H9 (cell line): ENCODE results near the gene TECTB. TPM values are rescaled to one million over a fixed set of nuclear protein-coding genes. Genes with fewer than 3 reads are reported as not detected.

ENCODE experiments used
- DNase-seq: peaks from one replicate; pipeline ENCODE4 v3.0.0-alpha.2; 2017
- H2AFZ ChIP-seq: one replicate; pipeline ENCODE4 v1.6.1; 2013; ENCODE audit warnings: mild to moderate bottlenecking, low read length, control low read depth, moderate library complexity
- H2AK5ac ChIP-seq: 2 replicates; pipeline ENCODE4 v1.6.1; 2013; ENCODE audit warnings: low read length, control low read depth, mixed read lengths; ENCODE audit not compliant: insufficient read length
- H2BK120ac ChIP-seq: one replicate; pipeline ENCODE4 v1.6.1; 2013; ENCODE audit warnings: low read depth, mild to moderate bottlenecking, low read length, control low read depth, inconsistent platforms; ENCODE audit not compliant: poor library complexity, severe bottlenecking
- H2BK12ac ChIP-seq: 2 replicates; pipeline ENCODE4 v1.6.1; 2013; ENCODE audit warnings: low read length, control low read depth, mixed read lengths, low read depth; ENCODE audit not compliant: insufficient read length
- H2BK15ac ChIP-seq: 2 replicates; pipeline ENCODE4 v1.6.1; 2013; ENCODE audit warnings: low read depth, low read length, control low read depth
- H2BK20ac ChIP-seq: one replicate; pipeline ENCODE4 v1.6.1; 2013; ENCODE audit warnings: low read depth, mild to moderate bottlenecking, low read length, control low read depth, inconsistent platforms; ENCODE audit not compliant: poor library complexity, severe bottlenecking
- H2BK5ac ChIP-seq: 2 replicates; pipeline ENCODE4 v1.6.1; 2013; ENCODE audit warnings: low read length, control low read depth, mixed read lengths; ENCODE audit not compliant: insufficient read length
- H3K14ac ChIP-seq: 2 replicates; pipeline ENCODE4 v1.6.1; 2013; ENCODE audit warnings: low read length, control low read depth; ENCODE audit not compliant: insufficient read depth
- H3K18ac ChIP-seq: 2 replicates; pipeline ENCODE4 v1.6.1; 2013; ENCODE audit warnings: low read depth, mild to moderate bottlenecking, mixed read lengths, low read length, control low read depth; ENCODE audit not compliant: insufficient read length
- H3K23ac ChIP-seq: 2 replicates; pipeline ENCODE4 v1.6.1; 2013; ENCODE audit warnings: low read length, control low read depth, mixed read lengths, low read depth; ENCODE audit not compliant: insufficient read length
- H3K23me2 ChIP-seq: 2 replicates; pipeline ENCODE4 v1.6.1; 2013; ENCODE audit warnings: low read depth, mild to moderate bottlenecking, mixed read lengths, low read length, control low read depth; ENCODE audit not compliant: insufficient read length, poor library complexity, severe bottlenecking
- H3K27ac ChIP-seq: 2 replicates; pipeline ENCODE4 v1.5.1; 2013; ENCODE audit warnings: low read length, control low read depth, mixed read lengths, low read depth; ENCODE audit not compliant: insufficient read length
- H3K27me3 ChIP-seq: 2 replicates; pipeline ENCODE4 v1.6.1; 2013; ENCODE audit warnings: low read length, control low read depth, inconsistent platforms; ENCODE audit not compliant: insufficient read depth
- H3K4ac ChIP-seq: 2 replicates; pipeline ENCODE4 v1.6.1; 2013; ENCODE audit warnings: low read depth, mild to moderate bottlenecking, control low read depth, inconsistent platforms, low read length, moderate library complexity
- H3K4me1 ChIP-seq: 2 replicates; pipeline ENCODE4 v1.6.1; 2013; ENCODE audit warnings: low read length, control low read depth, inconsistent platforms; ENCODE audit not compliant: insufficient read depth
- H3K4me2 ChIP-seq: 2 replicates; pipeline ENCODE4 v1.6.1; 2013; ENCODE audit warnings: low read length, control low read depth, mixed read lengths; ENCODE audit not compliant: insufficient read length, insufficient read depth
- H3K56ac ChIP-seq: 2 replicates; pipeline ENCODE4 v1.6.1; 2013; ENCODE audit warnings: low read depth, mild to moderate bottlenecking, mixed read lengths, low read length, control low read depth; ENCODE audit not compliant: insufficient read length
- H3K79me1 ChIP-seq: 2 replicates; pipeline ENCODE4 v1.6.1; 2013; ENCODE audit warnings: low read depth, mild to moderate bottlenecking, moderate library complexity, low read length, control low read depth, inconsistent platforms; ENCODE audit not compliant: insufficient read depth, poor library complexity, severe bottlenecking
- H3K79me2 ChIP-seq: 2 replicates; pipeline ENCODE4 v1.6.1; 2013; ENCODE audit warnings: low read length, control low read depth, inconsistent platforms; ENCODE audit not compliant: insufficient read depth
- H3K9ac ChIP-seq: 2 replicates; pipeline ENCODE4 v1.6.1; 2013; ENCODE audit warnings: low read length, control low read depth, mixed read lengths; ENCODE audit not compliant: insufficient read length; ENCODE audit errors: extremely low read depth
- H3K9me3 ChIP-seq: one replicate; pipeline ENCODE4 v1.6.1; 2013; ENCODE audit warnings: low read depth, low read length, inconsistent platforms; ENCODE audit not compliant: control insufficient read depth
- H3T11ph ChIP-seq: one replicate; pipeline ENCODE4 v1.6.1; 2013; ENCODE audit warnings: mild to moderate bottlenecking, low read length, control low read depth, inconsistent platforms
- H4K20me1 ChIP-seq: one replicate; pipeline ENCODE4 v1.6.1; 2013; ENCODE audit not compliant: control insufficient read depth, insufficient read length, insufficient read depth
- H4K5ac ChIP-seq: 2 replicates; pipeline ENCODE4 v1.6.1; 2013; ENCODE audit warnings: low read depth, mild to moderate bottlenecking, mixed read lengths, low read length, control low read depth; ENCODE audit not compliant: insufficient read length
- H4K8ac ChIP-seq: replicated peaks from 2 replicates; pipeline ENCODE4 v1.6.1; 2013; ENCODE audit warnings: low read length, control low read depth, mixed read lengths, low read depth; ENCODE audit not compliant: insufficient read length
- H4K91ac ChIP-seq: 2 replicates; pipeline ENCODE4 v1.6.1; 2013; ENCODE audit warnings: low read depth, mild to moderate bottlenecking, moderate library complexity, mixed read lengths, low read length, control low read depth; ENCODE audit not compliant: insufficient read length
- H3K27ac Mint-ChIP-seq, 3 experiments: 2 replicates in 2 of 3; 3 replicates in 1 of 3; pipeline ENCODE4 v1.8.0; 2020 to 2021; ENCODE audit warnings: mixed read lengths in 3 of 3, mild to moderate bottlenecking in 1 of 3, moderate library complexity in 1 of 3
- H3K27me3 Mint-ChIP-seq: 2 replicates; pipeline ENCODE4 v1.8.0; 2021; ENCODE audit warnings: low read depth, mild to moderate bottlenecking, moderate library complexity, mixed read lengths
- H3K36me3 Mint-ChIP-seq, 3 experiments: 2 replicates in 2 of 3; 3 replicates in 1 of 3; pipeline ENCODE4 v1.8.0; 2020 to 2021; ENCODE audit warnings: low read depth in 3 of 3, mixed read lengths in 3 of 3; ENCODE audit not compliant: insufficient read depth in 1 of 3
- H3K4me1 Mint-ChIP-seq, 2 experiments: 2 replicates each; pipeline ENCODE4 v1.8.0; 2020; ENCODE audit warnings: mixed read lengths in 2 of 2
- H3K4me3 Mint-ChIP-seq, 2 experiments: 2 replicates in 1 of 2; 3 replicates in 1 of 2; pipeline ENCODE4 v1.8.0; 2020 to 2021; ENCODE audit warnings: mild to moderate bottlenecking in 2 of 2, mixed read lengths in 2 of 2, moderate library complexity in 1 of 2
- H3K9me3 Mint-ChIP-seq, 2 experiments: 2 replicates in 1 of 2; 3 replicates in 1 of 2; pipeline ENCODE4 v1.8.0; 2020; ENCODE audit warnings: mild to moderate bottlenecking in 2 of 2, mixed read lengths in 2 of 2, moderate library complexity in 1 of 2
- CTCF ChIP-seq: fragments of 200-600 bp; sonication (generic); conservative IDR thresholded peaks from 3 replicates; pipeline ENCODE4 v1.8.0; 2021; ENCODE audit warnings: antibody characterized with exemption, mild to moderate bottlenecking
- WGBS: extraction: QIAGEN DNeasy Blood & Tissue Kit; methylation state at CpG from one replicate; pipeline ENCODE4 v1.1.7; 2013; ENCODE audit warnings: missing lambda C conversion rate, low lambda C conversion rate, mixed read lengths; ENCODE audit not compliant: insufficient read length; ENCODE audit errors: extremely low coverage; 5-methylcytosine and 5-hydroxymethylcytosine counted together
- total RNA-seq: library from RNA; stranded (reverse); gene quantifications from 2 replicates; pipeline ENCODE4 v1.2.1, GENCODE V29; 2021

The TECTB gene
- total RNA-seq, 1 experiment from 2014 or later: not detected

DNA sequence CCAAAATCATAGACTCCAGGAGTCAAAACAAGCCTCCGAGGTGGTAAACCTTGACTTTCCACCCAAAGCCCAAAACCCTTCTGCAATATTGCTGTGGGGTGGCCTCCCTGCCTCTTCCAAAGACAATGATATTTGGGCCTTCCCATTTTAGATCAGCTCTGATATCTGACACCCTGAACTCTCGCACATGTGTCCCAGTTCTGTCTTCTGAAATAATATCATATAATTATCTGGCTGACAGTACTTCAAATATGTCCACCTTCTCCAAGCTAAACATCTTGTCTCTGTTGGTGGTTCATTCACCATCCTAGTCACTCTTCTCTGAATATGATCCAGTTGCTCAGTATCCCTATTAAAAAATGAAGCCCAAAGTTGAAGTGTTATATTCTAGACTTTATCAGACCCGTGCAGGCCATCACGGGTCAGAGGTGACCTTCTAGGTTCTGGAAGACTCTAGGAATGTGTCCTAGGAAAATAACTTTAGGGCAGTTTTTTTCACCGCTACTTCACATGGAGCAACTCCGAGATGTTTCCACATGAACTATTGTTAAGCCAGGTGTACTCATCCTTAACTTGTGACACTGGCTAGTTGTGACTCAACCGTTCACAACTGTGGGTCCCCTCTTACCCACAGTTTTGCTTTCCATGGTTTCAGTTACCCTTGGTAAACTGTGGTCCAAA lies 6.3 kb downstream of the TECTB start:
- H2BK12ac ChIP-seq: no peak overlapping the region
- H2AK5ac ChIP-seq: no peak overlapping the region
- no peak overlapping the region for H2BK20ac ChIP-seq
- H3K4me3 Mint-ChIP-seq: no peak overlapping the region
- no peaks in the 10 kb centered on the region for H3K9me3 Mint-ChIP-seq
- no peak overlapping the region for H3K27ac ChIP-seq
- H3K27me3 Mint-ChIP-seq: peaks cover 32% of the 10 kb centered on the region
- H3K79me1 ChIP-seq: no peaks in the 10 kb centered on the region
- H3K4me2 ChIP-seq: no peak overlapping the region
- no peak for TF ChIP-seq CTCF
- H3K4me1 Mint-ChIP-seq: peaks cover 5 to 9% of the 10 kb centered on the region in 2 experiments
- H2AFZ ChIP-seq: no peak overlapping the region
- H3K79me2 ChIP-seq: no peaks in the 10 kb centered on the region
- no peak overlapping the region for H3K14ac ChIP-seq
- no peaks in the 10 kb centered on the region for H3K9me3 ChIP-seq
- DNase-seq: no peak
- no peak overlapping the region for H3K9ac ChIP-seq
- H3K27me3 ChIP-seq: no peaks in the 10 kb centered on the region; the same call in 1 of the 2 replicates
- H2BK15ac ChIP-seq: no peak overlapping the region
- H3K4ac ChIP-seq: no peak overlapping the region
- no peaks in the 10 kb centered on the region for H4K20me1 ChIP-seq
- WGBS: no CpG with 5 or more reads among the region's 7 CpGs
- no peak overlapping the region for H3K23ac ChIP-seq
- no peak overlapping the region for H4K8ac ChIP-seq
- H3K18ac ChIP-seq: no peak overlapping the region
- H3K4me1 ChIP-seq: no peaks in the 10 kb centered on the region; the same call in 1 of the 2 replicates
- no peak overlapping the region for H3K27ac Mint-ChIP-seq
- H3K36me3 Mint-ChIP-seq: no peaks in the 10 kb centered on the region
- no peak overlapping the region for H2BK120ac ChIP-seq
- no peak overlapping the region for H3T11ph ChIP-seq
- no peaks in the 10 kb centered on the region for H3K23me2 ChIP-seq
- H4K5ac ChIP-seq: no peak overlapping the region
- H2BK5ac ChIP-seq: no peak overlapping the region
- H4K91ac ChIP-seq: no peak overlapping the region
- no peak overlapping the region for H3K56ac ChIP-seq
